Liver (tissue), 9 donors: ENCODE data around the gene EBLN2. TPM values are rescaled to one million over a fixed set of nuclear protein-coding genes. Genes with fewer than 3 reads are reported as not detected.

ENCODE experiments used
- DNase-seq: peaks from one replicate; pipeline ENCODE4 v3.0.0-alpha.2; 2017; ENCODE audit warnings: low spot score
- H3K27ac ChIP-seq, 2 donors: one replicate each; pipeline ENCODE4 v1.7.0; 2013; ENCODE audit warnings: inconsistent platforms in 2 of 2, low read length in 2 of 2, control low read depth in 1 of 2, low read depth in 1 of 2, mild to moderate bottlenecking in 1 of 2
- H3K27me3 ChIP-seq, 4 donors: one replicate each; pipeline versions ENCODE4 v1.6.1 to v1.7.0; 2013; ENCODE audit warnings: low read length in 3 of 4, inconsistent platforms in 1 of 4, mild to moderate bottlenecking in 1 of 4, moderate library complexity in 1 of 4; ENCODE audit not compliant: control insufficient read depth in 4 of 4, insufficient read depth in 4 of 4
- H3K36me3 ChIP-seq, 4 donors: one replicate each; pipeline versions ENCODE4 v1.6.1 to v1.7.0; 2013; ENCODE audit warnings: low read length in 3 of 4, mild to moderate bottlenecking in 3 of 4, low read depth in 1 of 4, moderate library complexity in 1 of 4; ENCODE audit not compliant: control insufficient read depth in 4 of 4, insufficient read depth in 3 of 4
- H3K4me1 ChIP-seq, 4 donors: one replicate each; pipeline versions ENCODE4 v1.6.1 to v1.7.0; 2013; ENCODE audit warnings: low read length in 3 of 4, mild to moderate bottlenecking in 3 of 4, moderate library complexity in 1 of 4; ENCODE audit not compliant: control insufficient read depth in 4 of 4, insufficient read depth in 4 of 4
- H3K4me3 ChIP-seq, 3 donors: one replicate each; pipeline versions ENCODE4 v1.6.1 to v1.7.0; 2013; ENCODE audit warnings: low read length in 3 of 3, control low read depth in 1 of 3, low read depth in 1 of 3, mild to moderate bottlenecking in 1 of 3
- H3K9ac ChIP-seq, 2 donors: one replicate each; pipeline ENCODE4 v1.7.0; 2013; ENCODE audit warnings: low read length in 2 of 2, mild to moderate bottlenecking in 2 of 2, moderate library complexity in 2 of 2, control low read depth in 1 of 2, low read depth in 1 of 2
- H3K9me3 ChIP-seq, 4 donors: one replicate each; pipeline versions ENCODE4 v1.6.1 to v1.7.0; 2013; ENCODE audit warnings: low read length in 3 of 4; ENCODE audit not compliant: control insufficient read depth in 4 of 4
- EGR1 ChIP-seq, 2 donors: IDR thresholded peaks; 2 replicates each; pipeline ENCODE4 v1.6.1; 2016 to 2018; ENCODE audit warnings: antibody characterized with exemption in 2 of 2, low read depth in 2 of 2
- FOXA1 ChIP-seq: IDR thresholded peaks from 2 replicates; pipeline ENCODE4 v1.6.1; 2016; ENCODE audit warnings: antibody characterized with exemption
- FOXA2 ChIP-seq: IDR thresholded peaks from 2 replicates; pipeline ENCODE4 v1.6.1; 2016; ENCODE audit warnings: antibody characterized with exemption
- GABPA ChIP-seq, 2 donors: IDR thresholded peaks in 1 of 2; conservative IDR thresholded peaks in 1 of 2; 2 replicates each; pipeline ENCODE4 v1.6.1; 2016; ENCODE audit warnings: antibody characterized with exemption in 2 of 2, mild to moderate bottlenecking in 1 of 2, moderate library complexity in 1 of 2
- HNF4A ChIP-seq, 2 donors: conservative IDR thresholded peaks; 2 replicates each; pipeline ENCODE4 v1.6.1; 2016; ENCODE audit warnings: antibody characterized with exemption in 2 of 2, mild to moderate bottlenecking in 2 of 2
- HNF4G ChIP-seq: IDR thresholded peaks from 2 replicates; pipeline ENCODE4 v1.6.1; 2016; ENCODE audit warnings: antibody characterized with exemption
- NR2F2 ChIP-seq: IDR thresholded peaks from 2 replicates; pipeline ENCODE4 v1.6.1; 2016; ENCODE audit warnings: antibody characterized with exemption
- RAD21 ChIP-seq, 2 donors: IDR thresholded peaks; 2 replicates each; pipeline ENCODE4 v1.6.1; 2016; ENCODE audit warnings: antibody characterized with exemption in 2 of 2, mild to moderate bottlenecking in 2 of 2
- RXRA ChIP-seq, 2 donors: IDR thresholded peaks; 2 replicates each; pipeline ENCODE4 v1.6.1; 2017 to 2018; ENCODE audit warnings: antibody characterized with exemption in 2 of 2, mild to moderate bottlenecking in 1 of 2
- SP1 ChIP-seq: IDR thresholded peaks from 2 replicates; pipeline ENCODE4 v1.6.1; 2018; ENCODE audit warnings: antibody characterized with exemption, mild to moderate bottlenecking
- YY1 ChIP-seq: IDR thresholded peaks from 2 replicates; pipeline ENCODE4 v1.6.1; 2016; ENCODE audit warnings: antibody characterized with exemption, mild to moderate bottlenecking
- WGBS: extraction: QIAGEN DNeasy Blood & Tissue Kit; methylation state at CpG from one replicate; pipeline ENCODE4 v1.1.7; 2013; 5-methylcytosine and 5-hydroxymethylcytosine counted together
- polyA plus RNA-seq, 2 donors: library from polyadenylated mRNA; stranded (reverse) in 1 of 2; unstranded in 1 of 2; fragments of 200-250 nt in 1 of 2; fragments of >200 nt in 1 of 2; fragmentation: Nextera tagmentation in 1 of 2; extraction: Ambion mirVana in 1 of 2; gene quantifications; one replicate each; pipeline versions ENCODE4 v1.2.1 to v1.2.3, GENCODE V29; 2013 to 2015
- total RNA-seq, 2 donors: library from RNA; depleted of rRNA; stranded (reverse); fragments of >200 nt; gene quantifications; one replicate each; pipeline ENCODE4 v1.2.3, GENCODE V29; 2014
- TF ChIP-seq, protein P1 (sequence below): IDR thresholded peaks from 2 replicates; pipeline ENCODE4 v1.6.1; 2016; ENCODE audit warnings: antibody characterized with exemption, mild to moderate bottlenecking
- TF ChIP-seq, protein P2 (sequence below): fragments of 150-350 bp; IDR thresholded peaks from 2 replicates; pipeline ENCODE4 v1.5.1; 2017; ENCODE audit warnings: improper control_type of control experiment, low read depth, low read length; ENCODE audit not compliant: missing input control
- TF ChIP-seq, protein P3 (sequence below): IDR thresholded peaks from 2 replicates; pipeline ENCODE4 v1.6.1; 2016; ENCODE audit warnings: antibody characterized with exemption
- donor health status: healthy.
- donor health status: healthy.
- donor health status: healthy.
- donor health status: healthy.
- donor health status: healthy.

Gene EBLN2
- total and polyA plus RNA-seq, 4 donors = 0.31 to 7.2 (median 2.0) TPM

DNA sequence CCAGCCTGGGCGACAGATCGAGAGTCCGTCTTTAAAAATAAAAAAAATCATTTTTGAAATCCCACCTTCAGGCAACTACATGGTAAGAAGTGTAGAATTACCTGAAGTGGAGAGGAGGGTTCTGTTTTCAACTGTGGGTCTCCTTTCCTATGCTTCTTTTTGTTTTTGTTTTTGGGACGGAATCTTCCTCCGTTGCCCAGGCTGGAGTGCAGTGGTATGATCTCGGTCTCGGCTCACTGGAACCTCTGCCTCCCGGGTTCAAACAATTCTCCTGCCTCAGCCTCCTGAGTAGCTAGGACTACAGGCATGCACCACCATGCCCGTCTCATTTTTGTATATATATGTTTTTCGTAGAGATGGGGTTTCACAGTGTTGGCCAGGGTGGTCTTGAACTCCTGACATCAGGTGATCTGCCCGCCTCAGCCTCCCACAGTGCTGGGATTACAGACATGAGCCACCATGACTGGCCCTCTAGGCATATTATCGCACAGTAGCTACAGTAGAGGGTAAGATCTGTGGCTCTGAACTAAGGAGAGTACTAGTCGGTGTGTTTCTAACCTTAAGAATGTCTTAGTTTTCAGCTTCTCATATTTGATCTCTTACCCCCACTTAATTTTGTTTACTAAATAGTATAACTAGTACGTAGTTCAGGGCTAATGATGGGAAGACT, 8.5 kb downstream of the EBLN2 start:
- DNase-seq = no peak
- no peaks in the 10 kb centered on the region for H3K9me3 ChIP-seq
- no peak overlapping the region for H3K27ac ChIP-seq
- H3K9ac ChIP-seq = no peak overlapping the region
- H3K36me3 ChIP-seq = peaks cover 2 to 16% (median 9%) of the 10 kb centered on the region in 4 donors
- H3K4me1 ChIP-seq = no peaks in the 10 kb centered on the region
- no peaks in the 10 kb centered on the region for H3K27me3 ChIP-seq
- TF ChIP-seq FOXA1 (no peak), HNF4G (no peak), GABPA (IDR thresholded peaks at IDR 0.05 in 1 of 2, conservative IDR thresholded peaks at IDR 0.05 in 1 of 2) (no peak), EGR1 (IDR thresholded peaks at IDR 0.05; ENCODE audit: low read depth in 2 of 2) (no peak), HNF4A (conservative IDR thresholded peaks at IDR 0.05) (no peak), RAD21 (IDR thresholded peaks at IDR 0.05) (no peak), YY1 (no peak), SP1 (no peak)
- TF ChIP-seq, protein P1, sequence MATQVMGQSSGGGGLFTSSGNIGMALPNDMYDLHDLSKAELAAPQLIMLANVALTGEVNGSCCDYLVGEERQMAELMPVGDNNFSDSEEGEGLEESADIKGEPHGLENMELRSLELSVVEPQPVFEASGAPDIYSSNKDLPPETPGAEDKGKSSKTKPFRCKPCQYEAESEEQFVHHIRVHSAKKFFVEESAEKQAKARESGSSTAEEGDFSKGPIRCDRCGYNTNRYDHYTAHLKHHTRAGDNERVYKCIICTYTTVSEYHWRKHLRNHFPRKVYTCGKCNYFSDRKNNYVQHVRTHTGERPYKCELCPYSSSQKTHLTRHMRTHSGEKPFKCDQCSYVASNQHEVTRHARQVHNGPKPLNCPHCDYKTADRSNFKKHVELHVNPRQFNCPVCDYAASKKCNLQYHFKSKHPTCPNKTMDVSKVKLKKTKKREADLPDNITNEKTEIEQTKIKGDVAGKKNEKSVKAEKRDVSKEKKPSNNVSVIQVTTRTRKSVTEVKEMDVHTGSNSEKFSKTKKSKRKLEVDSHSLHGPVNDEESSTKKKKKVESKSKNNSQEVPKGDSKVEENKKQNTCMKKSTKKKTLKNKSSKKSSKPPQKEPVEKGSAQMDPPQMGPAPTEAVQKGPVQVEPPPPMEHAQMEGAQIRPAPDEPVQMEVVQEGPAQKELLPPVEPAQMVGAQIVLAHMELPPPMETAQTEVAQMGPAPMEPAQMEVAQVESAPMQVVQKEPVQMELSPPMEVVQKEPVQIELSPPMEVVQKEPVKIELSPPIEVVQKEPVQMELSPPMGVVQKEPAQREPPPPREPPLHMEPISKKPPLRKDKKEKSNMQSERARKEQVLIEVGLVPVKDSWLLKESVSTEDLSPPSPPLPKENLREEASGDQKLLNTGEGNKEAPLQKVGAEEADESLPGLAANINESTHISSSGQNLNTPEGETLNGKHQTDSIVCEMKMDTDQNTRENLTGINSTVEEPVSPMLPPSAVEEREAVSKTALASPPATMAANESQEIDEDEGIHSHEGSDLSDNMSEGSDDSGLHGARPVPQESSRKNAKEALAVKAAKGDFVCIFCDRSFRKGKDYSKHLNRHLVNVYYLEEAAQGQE = no peak
- WGBS = 91% methylated on average over 14 of the region's 14 CpGs
- H3K4me3 ChIP-seq = no peak overlapping the region

DNA sequence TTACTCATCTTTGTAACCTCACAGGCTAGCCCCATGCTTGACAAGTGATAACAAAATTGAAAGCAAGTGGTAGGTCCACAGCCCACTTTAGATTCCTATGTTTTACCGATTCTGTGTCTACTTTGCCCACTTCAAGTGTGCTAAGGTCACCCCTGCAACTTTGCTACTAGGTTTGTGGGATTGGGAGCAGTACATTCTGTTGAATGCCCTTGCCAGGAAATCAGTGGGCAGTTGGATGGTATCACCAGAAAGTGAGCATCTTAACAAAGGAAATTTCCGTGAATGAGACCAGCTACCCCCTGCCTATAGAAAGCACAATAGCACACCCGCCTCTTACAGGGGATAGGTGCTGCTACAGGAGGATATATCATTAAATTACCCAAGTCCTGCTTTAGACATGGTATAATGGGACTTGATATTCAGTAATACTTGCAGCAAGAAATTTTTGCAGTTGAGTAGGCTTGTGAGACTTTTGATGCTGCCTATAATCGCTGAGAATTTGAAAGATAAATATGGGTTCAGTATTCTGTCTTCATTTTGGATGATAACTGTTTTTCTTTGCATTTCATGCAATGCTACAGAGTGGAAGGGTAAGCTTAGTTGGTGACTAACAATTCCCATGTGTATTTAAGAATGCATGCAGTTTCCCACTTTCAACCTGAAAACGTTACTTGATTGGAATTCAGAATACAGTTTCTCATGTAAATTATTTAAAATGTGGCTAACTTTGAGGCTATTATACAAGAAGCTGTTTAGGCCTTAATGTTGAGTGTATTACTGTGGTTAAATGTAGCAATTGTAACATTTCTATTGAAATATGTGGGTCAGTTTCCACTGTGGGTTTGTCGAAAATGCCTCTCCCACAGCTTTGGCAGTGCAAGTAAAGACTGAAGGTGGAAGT, 9.5 kb downstream of the EBLN2 start:
- no peaks in the 10 kb centered on the region for H3K9me3 ChIP-seq
- no peak overlapping the region for H3K27ac ChIP-seq
- no peaks in the 10 kb centered on the region for H3K27me3 ChIP-seq
- H3K9ac ChIP-seq = no peak overlapping the region
- H3K36me3 ChIP-seq = peaks cover 2 to 9% (median 6%) of the 10 kb centered on the region in 4 donors
- 61% methylated on average over 6 of the region's 6 CpGs for WGBS
- H3K4me3 ChIP-seq = no peak overlapping the region
- TF ChIP-seq RAD21 (IDR thresholded peaks at IDR 0.05) (no peak), RXRA (IDR thresholded peaks at IDR 0.05) (no peak), YY1 (no peak), FOXA2 (no peak), NR2F2 (no peak)
- TF ChIP-seq, protein P2, sequence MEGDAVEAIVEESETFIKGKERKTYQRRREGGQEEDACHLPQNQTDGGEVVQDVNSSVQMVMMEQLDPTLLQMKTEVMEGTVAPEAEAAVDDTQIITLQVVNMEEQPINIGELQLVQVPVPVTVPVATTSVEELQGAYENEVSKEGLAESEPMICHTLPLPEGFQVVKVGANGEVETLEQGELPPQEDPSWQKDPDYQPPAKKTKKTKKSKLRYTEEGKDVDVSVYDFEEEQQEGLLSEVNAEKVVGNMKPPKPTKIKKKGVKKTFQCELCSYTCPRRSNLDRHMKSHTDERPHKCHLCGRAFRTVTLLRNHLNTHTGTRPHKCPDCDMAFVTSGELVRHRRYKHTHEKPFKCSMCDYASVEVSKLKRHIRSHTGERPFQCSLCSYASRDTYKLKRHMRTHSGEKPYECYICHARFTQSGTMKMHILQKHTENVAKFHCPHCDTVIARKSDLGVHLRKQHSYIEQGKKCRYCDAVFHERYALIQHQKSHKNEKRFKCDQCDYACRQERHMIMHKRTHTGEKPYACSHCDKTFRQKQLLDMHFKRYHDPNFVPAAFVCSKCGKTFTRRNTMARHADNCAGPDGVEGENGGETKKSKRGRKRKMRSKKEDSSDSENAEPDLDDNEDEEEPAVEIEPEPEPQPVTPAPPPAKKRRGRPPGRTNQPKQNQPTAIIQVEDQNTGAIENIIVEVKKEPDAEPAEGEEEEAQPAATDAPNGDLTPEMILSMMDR = no peak
- TF ChIP-seq, protein P1 = no peak
- TF ChIP-seq, protein P3, sequence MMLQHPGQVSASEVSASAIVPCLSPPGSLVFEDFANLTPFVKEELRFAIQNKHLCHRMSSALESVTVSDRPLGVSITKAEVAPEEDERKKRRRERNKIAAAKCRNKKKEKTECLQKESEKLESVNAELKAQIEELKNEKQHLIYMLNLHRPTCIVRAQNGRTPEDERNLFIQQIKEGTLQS = no peak
- no peaks in the 10 kb centered on the region for H3K4me1 ChIP-seq
- DNase-seq = no peak
